HG02840 (cell line): ENCODE data around the gene EGFR.

Source experiments
- ATAC-seq: cut with Tn5 transposase; IDR thresholded peaks from one replicate; pipeline ENCODE4 v1.9.1; 2021; ENCODE audit warnings: mild to moderate bottlenecking, moderate library complexity, moderate number of reproducible peaks; ENCODE audit not compliant: unreplicated experiment, low FRiP score

The EGFR gene

GRCh38 chr7:55018361-55019190, at the start of gene EGFR:
Gene EGFR (plus strand): TSS chr7:55019017. CDS start chr7:55019278, 261 bp downstream.
- ATAC-seq = no peak

GRCh38 chr7:54969208-54969967, 49.4 kb upstream of the EGFR start:
- no peak for ATAC-seq

- no peak for ATAC-seq
Observed at GRCh38 chr7:54972733-54973294, 46.0 kb upstream of the EGFR start.

- no peak for ATAC-seq
Observed at GRCh38 chr7:54978364-54979116, 40.3 kb upstream of the EGFR start.

GRCh38 chr7:54980521-54980920, 38.3 kb upstream of the EGFR start:
- no peak for ATAC-seq

- no peak for ATAC-seq
Observed at GRCh38 chr7:54981913-54982312, 36.9 kb upstream of the EGFR start.

GRCh38 chr7:54985426-54986330, 33.1 kb upstream of the EGFR start:
- ATAC-seq = no peak

GRCh38 chr7:54986716-54987115, 32.1 kb upstream of the EGFR start:
- no peak for ATAC-seq

GRCh38 chr7:54987772-54988171, 31.0 kb upstream of the EGFR start:
- ATAC-seq = no peak

- no peak for ATAC-seq
Observed at GRCh38 chr7:54988516-54988915, 30.3 kb upstream of the EGFR start.

GRCh38 chr7:54989453-54990225, 29.2 kb upstream of the EGFR start:
- no peak for ATAC-seq

GRCh38 chr7:54991341-54991740, 27.5 kb upstream of the EGFR start:
- no peak for ATAC-seq

GRCh38 chr7:54992871-54993475, 25.8 kb upstream of the EGFR start:
- ATAC-seq = no peak

- ATAC-seq = no peak
Observed at GRCh38 chr7:54995166-54995565, 23.7 kb upstream of the EGFR start.

- peak; percentile 77 for ATAC-seq
Observed at GRCh38 chr7:54995610-54996363, 23.0 kb upstream of the EGFR start.

- no peak for ATAC-seq
Observed at GRCh38 chr7:54996391-54996790, 22.4 kb upstream of the EGFR start.

- ATAC-seq = no peak
Observed at GRCh38 chr7:55004579-55004978, 14.2 kb upstream of the EGFR start.
